Fibroblast of peridontal ligament (primary cell): ENCODE results near the gene CAPN13.

Experiments used
- DNase-seq: peaks from one replicate; pipeline ENCODE4 v3.0.0-alpha.2; 2010; ENCODE audit errors: extremely low read depth

Gene CAPN13

DNA sequence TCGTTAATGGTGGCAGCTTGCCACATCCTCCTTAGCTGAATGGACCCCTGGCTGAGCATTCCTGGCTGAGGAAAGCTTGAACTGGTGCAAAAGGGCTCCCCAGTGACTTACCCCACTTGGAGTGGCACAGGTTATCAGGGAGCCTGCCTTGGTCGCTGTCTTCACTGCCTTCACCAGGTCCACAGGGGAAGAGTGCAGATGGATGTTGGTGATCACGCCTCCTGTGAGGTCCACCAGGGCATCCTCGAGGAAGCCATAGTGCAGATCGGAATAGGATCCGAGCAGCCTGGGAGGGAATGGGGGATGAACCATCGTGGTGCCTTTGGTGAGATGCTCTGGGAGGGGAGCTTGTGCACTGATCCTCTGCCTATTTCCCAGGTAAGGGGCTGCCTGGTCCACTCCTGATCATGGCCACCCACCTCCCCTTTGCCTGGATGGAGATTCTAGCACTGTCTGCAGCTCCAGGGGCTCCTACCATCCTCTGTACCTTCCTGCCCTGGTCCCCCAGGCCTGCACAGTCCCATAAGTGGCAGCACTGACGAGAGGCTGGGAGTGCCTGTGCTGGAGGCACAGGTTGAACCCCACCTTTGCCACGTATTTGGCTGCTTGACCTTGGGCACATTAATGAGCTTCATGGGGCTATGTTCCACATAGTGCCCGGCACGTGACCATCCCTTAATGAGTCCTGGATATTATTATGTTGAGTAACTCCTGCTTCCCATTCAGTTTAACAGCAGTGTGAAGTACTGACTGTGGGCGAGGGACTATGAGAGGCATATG is 43.0 kb downstream of the CAPN13 start:
- no peak for DNase-seq

- no peak for DNase-seq
These were observed 44.0 kb downstream of the CAPN13 start for GRCh38 chr2:30763151-30763660.

DNA sequence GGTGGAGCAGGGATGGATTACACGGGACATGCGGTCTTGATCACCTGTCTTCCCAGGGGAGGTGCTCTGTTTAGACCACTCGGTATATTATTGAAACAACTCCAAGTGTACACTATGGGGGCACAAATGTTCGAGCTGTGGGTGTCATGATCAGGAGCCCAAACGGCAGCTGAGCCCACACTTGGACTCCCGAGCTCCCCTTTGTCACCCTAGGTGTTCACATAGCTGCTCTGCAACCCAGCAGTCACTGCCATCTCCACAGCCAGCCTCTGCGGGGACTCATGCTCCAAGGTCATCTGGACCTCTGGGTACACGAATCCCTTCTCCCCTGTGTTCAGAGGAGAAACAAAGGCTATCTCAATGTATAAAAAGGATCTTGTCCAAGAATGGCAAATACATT is 46.0 kb downstream of the CAPN13 start:
- no peak for DNase-seq

DNA sequence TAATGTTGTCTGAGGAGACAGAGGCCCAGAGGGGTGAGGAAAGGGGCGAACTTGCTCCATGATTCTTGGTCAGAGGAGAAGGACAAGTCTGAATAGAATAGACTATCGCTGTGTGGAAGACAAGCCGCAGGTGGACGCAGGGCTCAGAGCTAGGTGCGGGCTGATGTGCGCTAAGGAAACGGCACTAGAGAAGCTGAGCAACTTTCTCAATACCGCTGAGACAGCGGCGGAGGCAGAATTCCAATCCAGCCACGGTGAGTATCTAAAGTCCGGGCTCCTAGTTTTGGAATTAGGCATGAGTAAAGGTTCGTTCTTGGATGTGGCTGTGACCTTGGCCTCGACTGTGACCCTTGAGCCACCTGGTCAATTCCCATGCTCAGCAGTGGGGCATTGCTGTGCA is 47.8 kb downstream of the CAPN13 start:
- DNase-seq: no peak

DNA sequence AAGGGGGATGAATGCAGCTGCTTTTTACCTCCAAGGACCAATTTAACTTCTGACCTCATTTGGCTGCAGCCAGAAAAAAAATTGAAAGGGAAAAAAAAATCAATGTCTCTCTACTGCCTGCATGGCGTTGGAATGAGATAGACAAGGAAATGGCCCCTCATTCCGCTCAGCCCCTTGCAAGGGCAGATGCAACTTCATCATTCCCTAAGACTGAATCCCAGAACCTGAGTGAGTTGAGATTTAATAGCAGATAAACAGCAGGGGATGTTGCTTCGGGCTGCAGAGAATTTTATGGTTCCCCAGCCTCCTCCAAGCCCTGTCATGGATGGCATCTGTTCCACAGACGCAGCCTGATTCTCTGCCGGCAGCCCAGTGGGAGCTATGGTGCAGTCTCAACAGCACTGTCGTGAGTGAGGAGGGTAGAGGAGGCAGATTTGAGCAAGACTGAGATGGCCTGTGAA is 49.0 kb downstream of the CAPN13 start:
- DNase-seq: no peak

GRCh38 chr2:30757749-30758148 is 49.5 kb downstream of the CAPN13 start:
- DNase-seq: no peak

DNA sequence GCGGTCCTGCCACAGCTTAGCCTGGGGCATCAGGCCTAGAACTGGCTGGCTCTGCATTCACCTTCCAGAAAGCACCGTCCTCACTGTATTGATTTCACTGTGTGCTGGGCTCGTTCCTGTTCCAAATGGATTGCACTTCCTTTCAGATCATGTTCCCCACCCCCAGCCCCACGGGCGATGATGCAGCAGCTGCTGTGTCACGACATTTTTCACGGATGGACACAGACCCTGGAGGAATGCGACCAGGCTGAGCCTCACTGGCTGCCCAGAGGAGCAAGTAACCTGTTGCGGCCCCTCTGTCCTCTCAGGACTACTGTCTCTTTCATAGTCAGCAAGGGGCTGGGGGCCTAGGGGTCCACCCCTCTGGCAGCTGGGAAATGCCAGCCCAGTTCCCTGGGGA is 50.3 kb downstream of the CAPN13 start:
- DNase-seq: no peak

- no peak for DNase-seq
These were observed 51.1 kb downstream of the CAPN13 start for GRCh38 chr2:30756051-30756719.

DNA sequence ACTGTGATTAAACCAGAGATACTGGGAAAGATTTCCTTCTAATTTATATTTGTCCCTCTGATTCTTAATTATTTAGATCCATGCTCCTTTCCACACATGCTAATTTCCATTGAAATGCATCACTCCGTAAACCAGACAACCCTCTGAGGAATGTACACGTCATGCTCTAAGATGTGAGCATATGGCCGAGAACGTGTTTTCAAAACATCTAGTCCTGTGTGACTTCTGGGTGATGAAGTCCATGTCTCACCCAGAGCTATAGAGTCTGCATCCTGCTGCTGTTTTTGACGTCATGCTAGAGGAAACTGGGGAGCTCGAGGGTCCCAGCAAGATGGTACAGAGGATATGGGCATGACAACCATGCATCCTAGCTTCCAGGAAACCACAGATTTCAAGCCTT is 53.6 kb downstream of the CAPN13 start:
- no peak for DNase-seq

- no peak for DNase-seq
These were observed 54.4 kb downstream of the CAPN13 start for GRCh38 chr2:30752811-30753210.

GRCh38 chr2:30747206-30747605 is 60.0 kb downstream of the CAPN13 start:
- DNase-seq: no peak

DNA sequence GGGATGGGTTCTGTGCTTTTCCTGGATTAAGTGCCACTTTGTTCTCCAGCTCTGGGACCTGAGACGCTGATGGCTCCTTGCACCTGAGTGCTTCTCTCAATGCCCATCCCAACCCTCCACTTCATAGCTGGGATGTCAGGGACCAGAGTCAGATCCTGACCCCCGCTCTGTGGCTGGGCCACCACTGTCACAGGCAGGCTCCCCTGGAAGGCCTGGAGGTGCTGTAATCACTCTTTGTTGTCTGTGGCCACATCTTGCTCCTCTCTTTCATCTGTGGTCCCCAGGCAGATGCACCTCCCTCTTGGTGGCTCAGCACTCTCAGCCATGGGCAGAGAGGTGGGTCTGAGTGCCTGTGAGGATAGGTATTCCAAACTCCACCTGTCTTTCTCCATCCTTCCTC is 62.4 kb downstream of the CAPN13 start:
- no peak for DNase-seq

- DNase-seq: no peak
These were observed 65.7 kb downstream of the CAPN13 start for GRCh38 chr2:30741576-30741975.

- DNase-seq: no peak
These were observed 68.9 kb downstream of the CAPN13 start for GRCh38 chr2:30738141-30738911.

DNA sequence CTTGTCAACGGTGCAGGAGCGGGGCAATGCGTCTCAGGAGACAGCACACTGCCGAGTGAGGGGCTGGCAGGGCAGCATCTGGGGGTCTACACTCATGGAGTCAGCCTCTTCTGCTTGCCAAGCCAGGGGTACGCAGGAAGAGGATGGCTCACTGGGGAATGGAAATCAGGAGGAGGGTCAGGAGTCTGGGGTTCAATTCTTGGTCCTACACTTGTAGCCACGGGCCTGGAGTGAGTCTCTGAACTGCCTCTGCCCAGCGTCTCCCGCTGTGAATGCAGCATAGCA is 70.0 kb downstream of the CAPN13 start:
- DNase-seq: no peak

GRCh38 chr2:30736461-30737325 is 70.6 kb downstream of the CAPN13 start:
- DNase-seq: no peak

- DNase-seq: no peak
These were observed 73.2 kb downstream of the CAPN13 start for GRCh38 chr2:30733876-30734520.

DNA sequence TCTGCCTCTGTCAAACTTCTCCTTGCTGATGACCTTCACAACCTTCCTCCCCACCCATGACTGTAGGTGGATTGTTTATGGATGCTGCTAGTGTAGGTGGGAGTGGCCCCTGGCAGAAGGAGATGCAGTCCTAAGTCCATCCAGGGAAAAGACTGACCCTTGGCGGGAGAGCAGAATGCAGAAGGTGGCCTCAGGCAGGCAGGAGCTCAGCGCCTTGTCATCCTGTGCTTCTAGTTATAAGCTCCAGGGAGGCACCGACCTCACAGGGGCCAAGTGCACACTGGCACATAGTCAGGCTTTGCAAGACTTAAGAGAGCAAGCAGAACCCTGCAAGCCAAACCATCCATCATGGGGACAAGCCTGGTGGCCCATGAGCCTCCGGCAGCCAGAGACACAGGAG is 74.4 kb downstream of the CAPN13 start:
- no peak for DNase-seq

DNA sequence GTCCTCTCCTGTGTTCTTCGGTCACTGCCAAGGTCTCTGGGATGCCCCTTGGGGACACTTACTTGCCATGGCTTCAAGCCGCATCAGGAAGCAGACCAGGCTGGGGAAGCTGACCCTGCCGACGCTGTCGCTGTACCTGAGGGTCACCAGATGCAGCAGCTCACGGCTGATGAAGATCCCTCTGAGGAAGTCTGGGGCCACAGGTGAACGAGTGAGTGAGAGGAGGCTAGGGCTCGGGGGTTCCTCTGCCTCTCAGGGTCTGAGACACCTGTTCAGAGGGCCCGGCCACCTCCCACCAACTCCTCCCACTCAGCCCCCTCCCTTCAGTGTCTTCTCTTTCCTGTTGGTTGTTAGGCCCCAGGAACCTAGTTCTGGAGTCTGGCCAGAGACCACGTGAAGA is 74.9 kb downstream of the CAPN13 start:
- no peak for DNase-seq

- no peak for DNase-seq
These were observed 75.5 kb downstream of the CAPN13 start for GRCh38 chr2:30731706-30732105.
